ENCODE results near the gene MRPS11.
"Not testable (repeated sequence)": the region's sequence is repeated elsewhere in the genome, so short reads cannot be mapped to it uniquely, and the experiment has no call there.

The MRPS11 gene

DNA sequence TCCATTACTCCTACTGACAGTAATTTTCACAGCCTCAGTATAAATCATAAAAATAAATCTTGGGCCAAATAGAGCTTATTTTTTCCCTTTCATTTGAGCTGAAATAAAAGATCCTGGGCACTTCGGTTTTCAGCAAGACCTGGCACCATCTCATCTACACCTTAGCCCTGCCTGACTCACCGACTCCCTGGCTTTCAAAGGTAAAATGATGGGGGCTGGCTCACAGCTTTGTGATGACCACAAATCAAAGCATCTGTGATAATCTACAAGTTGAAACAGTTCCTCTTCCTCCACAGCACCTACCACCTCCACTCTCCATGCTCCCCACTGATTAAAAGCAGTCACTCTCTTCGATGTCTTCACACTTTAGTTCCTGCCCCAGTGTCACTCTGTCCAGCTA, 51.4 kb downstream of the MRPS11 start:
- DNase-seq (ENCODE audit: low read depth in 1 of 2, low spot score in 1 of 2) = no peak
- TF ChIP-seq, protein P1, sequence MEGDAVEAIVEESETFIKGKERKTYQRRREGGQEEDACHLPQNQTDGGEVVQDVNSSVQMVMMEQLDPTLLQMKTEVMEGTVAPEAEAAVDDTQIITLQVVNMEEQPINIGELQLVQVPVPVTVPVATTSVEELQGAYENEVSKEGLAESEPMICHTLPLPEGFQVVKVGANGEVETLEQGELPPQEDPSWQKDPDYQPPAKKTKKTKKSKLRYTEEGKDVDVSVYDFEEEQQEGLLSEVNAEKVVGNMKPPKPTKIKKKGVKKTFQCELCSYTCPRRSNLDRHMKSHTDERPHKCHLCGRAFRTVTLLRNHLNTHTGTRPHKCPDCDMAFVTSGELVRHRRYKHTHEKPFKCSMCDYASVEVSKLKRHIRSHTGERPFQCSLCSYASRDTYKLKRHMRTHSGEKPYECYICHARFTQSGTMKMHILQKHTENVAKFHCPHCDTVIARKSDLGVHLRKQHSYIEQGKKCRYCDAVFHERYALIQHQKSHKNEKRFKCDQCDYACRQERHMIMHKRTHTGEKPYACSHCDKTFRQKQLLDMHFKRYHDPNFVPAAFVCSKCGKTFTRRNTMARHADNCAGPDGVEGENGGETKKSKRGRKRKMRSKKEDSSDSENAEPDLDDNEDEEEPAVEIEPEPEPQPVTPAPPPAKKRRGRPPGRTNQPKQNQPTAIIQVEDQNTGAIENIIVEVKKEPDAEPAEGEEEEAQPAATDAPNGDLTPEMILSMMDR (IDR thresholded peaks at IDR 0.05; ENCODE audit: insufficient read depth, low read length) = no peak
- TF ChIP-seq POLR2AphosphoS5 (IDR thresholded peaks at IDR 0.05; ENCODE audit: low read depth) = no peak
- no peak for TF ChIP-seq GABPA (IDR thresholded peaks at IDR 0.05; ENCODE audit: low read depth)
- no peak for TF ChIP-seq SPI1 (IDR thresholded peaks at IDR 0.05; ENCODE audit: borderline replicate concordance, low read depth)
- TF ChIP-seq, protein P2, sequence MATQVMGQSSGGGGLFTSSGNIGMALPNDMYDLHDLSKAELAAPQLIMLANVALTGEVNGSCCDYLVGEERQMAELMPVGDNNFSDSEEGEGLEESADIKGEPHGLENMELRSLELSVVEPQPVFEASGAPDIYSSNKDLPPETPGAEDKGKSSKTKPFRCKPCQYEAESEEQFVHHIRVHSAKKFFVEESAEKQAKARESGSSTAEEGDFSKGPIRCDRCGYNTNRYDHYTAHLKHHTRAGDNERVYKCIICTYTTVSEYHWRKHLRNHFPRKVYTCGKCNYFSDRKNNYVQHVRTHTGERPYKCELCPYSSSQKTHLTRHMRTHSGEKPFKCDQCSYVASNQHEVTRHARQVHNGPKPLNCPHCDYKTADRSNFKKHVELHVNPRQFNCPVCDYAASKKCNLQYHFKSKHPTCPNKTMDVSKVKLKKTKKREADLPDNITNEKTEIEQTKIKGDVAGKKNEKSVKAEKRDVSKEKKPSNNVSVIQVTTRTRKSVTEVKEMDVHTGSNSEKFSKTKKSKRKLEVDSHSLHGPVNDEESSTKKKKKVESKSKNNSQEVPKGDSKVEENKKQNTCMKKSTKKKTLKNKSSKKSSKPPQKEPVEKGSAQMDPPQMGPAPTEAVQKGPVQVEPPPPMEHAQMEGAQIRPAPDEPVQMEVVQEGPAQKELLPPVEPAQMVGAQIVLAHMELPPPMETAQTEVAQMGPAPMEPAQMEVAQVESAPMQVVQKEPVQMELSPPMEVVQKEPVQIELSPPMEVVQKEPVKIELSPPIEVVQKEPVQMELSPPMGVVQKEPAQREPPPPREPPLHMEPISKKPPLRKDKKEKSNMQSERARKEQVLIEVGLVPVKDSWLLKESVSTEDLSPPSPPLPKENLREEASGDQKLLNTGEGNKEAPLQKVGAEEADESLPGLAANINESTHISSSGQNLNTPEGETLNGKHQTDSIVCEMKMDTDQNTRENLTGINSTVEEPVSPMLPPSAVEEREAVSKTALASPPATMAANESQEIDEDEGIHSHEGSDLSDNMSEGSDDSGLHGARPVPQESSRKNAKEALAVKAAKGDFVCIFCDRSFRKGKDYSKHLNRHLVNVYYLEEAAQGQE (IDR thresholded peaks at IDR 0.05; ENCODE audit: insufficient replicate concordance, low read depth) = no peak
- Histone ChIP-seq H3K27ac (replicated peaks) (no peak overlapping the region), H3K4me3 (replicated peaks; ENCODE audit: insufficient read depth, low read length) (no peak overlapping the region), H3K27me3 (ENCODE audit: insufficient read depth, poor library complexity, severe bottlenecking) (no peaks in the 10 kb centered on the region)

DNA sequence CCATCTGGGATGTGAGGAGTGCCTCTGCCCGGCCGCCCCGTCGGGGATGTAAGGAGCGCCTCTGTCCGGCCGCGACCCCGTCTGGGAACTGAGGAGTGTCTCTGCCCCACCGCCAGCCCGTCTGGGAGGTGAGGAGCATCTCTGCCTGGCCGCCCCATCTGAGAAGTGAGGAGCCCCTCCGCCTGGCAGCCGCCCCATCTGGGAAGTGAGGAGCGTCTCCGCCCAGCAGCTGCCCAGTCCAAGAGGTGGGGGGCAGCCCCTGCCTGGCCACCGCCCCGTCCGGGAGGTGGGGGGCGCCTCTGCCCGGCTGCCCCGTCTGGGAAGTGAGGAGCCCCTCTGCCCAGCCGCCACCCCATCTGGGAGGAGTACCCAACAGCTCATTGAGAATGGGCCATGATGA, 56.6 kb downstream of the MRPS11 start:
- not testable (repeated sequence) for H3K4me3 ChIP-seq (replicated peaks; ENCODE audit: insufficient read depth, low read length); H3K27ac ChIP-seq (replicated peaks); H3K27me3 ChIP-seq (ENCODE audit: insufficient read depth, poor library complexity, severe bottlenecking); DNase-seq (ENCODE audit: low read depth in 1 of 2, low spot score in 1 of 2)

DNA sequence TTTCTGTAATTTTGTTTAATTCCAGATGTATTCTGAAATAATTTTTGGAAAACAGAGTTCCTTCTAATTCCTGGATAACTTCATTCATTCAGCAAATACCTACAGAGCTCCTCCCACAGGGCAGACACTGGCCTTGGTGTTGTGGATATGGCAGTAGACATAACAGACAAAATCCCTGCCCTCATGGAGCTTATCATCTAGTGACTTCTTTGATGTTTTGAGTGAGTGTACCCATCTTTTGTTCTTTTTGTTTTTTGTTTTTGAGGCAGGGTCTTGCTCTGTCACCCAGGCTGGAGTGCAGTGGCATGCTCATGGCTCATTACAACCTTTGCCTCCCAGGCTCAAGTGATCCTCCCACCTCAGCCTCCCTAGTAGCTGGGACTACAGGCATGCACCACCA, 57.9 kb downstream of the MRPS11 start:
- TF ChIP-seq GABPA (IDR thresholded peaks at IDR 0.05; ENCODE audit: low read depth) = no peak
- TF ChIP-seq, protein P1 (IDR thresholded peaks at IDR 0.05; ENCODE audit: insufficient read depth, low read length) = no peak
- no peak for TF ChIP-seq POLR2AphosphoS5 (IDR thresholded peaks at IDR 0.05; ENCODE audit: low read depth)
- TF ChIP-seq, protein P2 (IDR thresholded peaks at IDR 0.05; ENCODE audit: insufficient replicate concordance, low read depth) = no peak
- TF ChIP-seq SPI1 (IDR thresholded peaks at IDR 0.05; ENCODE audit: borderline replicate concordance, low read depth) = no peak
- no peak for DNase-seq (ENCODE audit: low read depth in 1 of 2, low spot score in 1 of 2)
- H3K4me3 ChIP-seq (replicated peaks; ENCODE audit: insufficient read depth, low read length) = no peak overlapping the region
- no peak overlapping the region for H3K27ac ChIP-seq (replicated peaks)
- no peaks in the 10 kb centered on the region for H3K27me3 ChIP-seq (ENCODE audit: insufficient read depth, poor library complexity, severe bottlenecking)

DNA sequence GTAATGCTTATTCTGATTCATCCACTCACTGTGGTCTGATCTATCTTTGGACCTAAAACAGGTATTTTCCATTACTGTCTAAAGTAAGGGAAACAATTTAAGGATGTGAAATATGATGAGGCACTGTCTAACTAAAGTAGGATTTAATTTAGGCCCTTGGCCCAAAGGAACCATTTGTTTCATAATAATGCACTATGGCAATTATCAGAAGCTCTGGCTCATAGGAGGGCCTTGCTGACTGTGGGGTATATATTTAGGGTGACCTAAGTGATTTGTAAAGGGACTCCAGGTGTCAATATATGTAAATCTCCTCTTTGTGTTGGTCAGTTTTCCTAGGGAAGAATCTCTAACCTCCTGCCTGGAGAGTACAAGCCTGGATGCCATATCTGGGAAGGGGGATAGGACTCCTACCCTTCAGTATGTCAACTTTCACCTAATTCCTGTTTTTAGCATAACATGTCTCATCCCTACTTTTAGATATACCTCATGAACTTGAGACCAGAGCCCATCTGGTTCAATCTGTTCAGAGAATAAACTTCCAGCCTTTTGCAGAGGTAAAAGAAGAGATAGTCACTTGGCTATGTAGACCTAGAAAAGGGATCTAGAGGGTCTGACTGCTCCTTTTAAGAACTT, 58.9 kb downstream of the MRPS11 start:
- no peak for DNase-seq (ENCODE audit: low read depth in 1 of 2, low spot score in 1 of 2)
- H3K27ac ChIP-seq (replicated peaks) = no peak overlapping the region

More for the DNA sequence above, 58.9 kb downstream of the MRPS11 start:
- Histone ChIP-seq H3K27me3 (ENCODE audit: insufficient read depth, poor library complexity, severe bottlenecking) (no peaks in the 10 kb centered on the region), H3K4me3 (replicated peaks; ENCODE audit: insufficient read depth, low read length) (no peak overlapping the region)
- no peak for TF ChIP-seq GABPA (IDR thresholded peaks at IDR 0.05; ENCODE audit: low read depth)
- TF ChIP-seq, protein P1 (IDR thresholded peaks at IDR 0.05; ENCODE audit: insufficient read depth, low read length) = no peak
- TF ChIP-seq POLR2AphosphoS5 (IDR thresholded peaks at IDR 0.05; ENCODE audit: low read depth) = no peak
- TF ChIP-seq, protein P2 (IDR thresholded peaks at IDR 0.05; ENCODE audit: insufficient replicate concordance, low read depth) = no peak
- TF ChIP-seq SPI1 (IDR thresholded peaks at IDR 0.05; ENCODE audit: borderline replicate concordance, low read depth) = no peak
